Sigmoid colon (tissue), 4 donors: ENCODE results near the gene AP2A2.

Experiments
- EP300 ChIP-seq, 4 donors: sonication (generic); formaldehyde crosslinking; IDR thresholded peaks; one replicate each; pipeline ENCODE4 v1.6.1; 2017; ENCODE audit warnings: antibody characterized with exemption in 4 of 4
- TF ChIP-seq, protein P1 (sequence below), 4 experiments: fragments of 450-650 bp in 3 of 4; fragments of 200-600 bp in 1 of 4; IDR thresholded peaks; one replicate each; pipeline ENCODE4 v1.5.1; 2016 to 2019; ENCODE audit warnings: antibody characterized with exemption in 4 of 4, mild to moderate bottlenecking in 3 of 4, moderate library complexity in 2 of 4

DNA sequence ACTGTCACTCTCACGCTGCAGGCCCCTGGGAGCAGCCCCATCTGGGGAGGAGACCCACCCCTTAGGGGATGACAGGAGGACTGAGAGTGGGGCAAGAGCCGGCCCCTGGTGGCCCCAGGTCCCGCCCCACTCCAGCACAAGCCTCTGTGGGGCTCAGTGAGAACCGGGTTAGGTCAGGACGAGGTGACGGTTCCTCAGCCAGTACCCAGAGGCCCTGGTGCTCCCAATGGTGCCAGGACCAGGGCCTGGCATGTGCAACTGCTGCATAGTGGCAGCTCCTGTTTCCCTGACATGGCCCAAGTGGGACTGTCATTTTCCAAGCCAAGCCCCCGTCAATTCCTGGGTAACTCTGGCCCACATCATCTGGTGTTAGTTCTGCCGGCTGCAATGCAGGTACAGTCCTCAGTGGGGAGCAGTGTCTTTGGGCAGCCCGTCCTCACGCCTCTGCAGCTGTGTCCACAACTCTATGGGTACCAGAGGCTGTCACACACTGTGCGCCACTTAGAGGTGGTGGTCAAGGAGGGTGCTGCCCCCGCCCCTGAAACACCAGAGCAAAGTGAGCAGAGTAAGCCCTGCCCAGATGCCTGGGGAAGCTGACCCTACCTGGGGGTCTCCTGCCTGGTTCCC, 31.0 kb upstream of the AP2A2 start:
- TF ChIP-seq, protein P1, sequence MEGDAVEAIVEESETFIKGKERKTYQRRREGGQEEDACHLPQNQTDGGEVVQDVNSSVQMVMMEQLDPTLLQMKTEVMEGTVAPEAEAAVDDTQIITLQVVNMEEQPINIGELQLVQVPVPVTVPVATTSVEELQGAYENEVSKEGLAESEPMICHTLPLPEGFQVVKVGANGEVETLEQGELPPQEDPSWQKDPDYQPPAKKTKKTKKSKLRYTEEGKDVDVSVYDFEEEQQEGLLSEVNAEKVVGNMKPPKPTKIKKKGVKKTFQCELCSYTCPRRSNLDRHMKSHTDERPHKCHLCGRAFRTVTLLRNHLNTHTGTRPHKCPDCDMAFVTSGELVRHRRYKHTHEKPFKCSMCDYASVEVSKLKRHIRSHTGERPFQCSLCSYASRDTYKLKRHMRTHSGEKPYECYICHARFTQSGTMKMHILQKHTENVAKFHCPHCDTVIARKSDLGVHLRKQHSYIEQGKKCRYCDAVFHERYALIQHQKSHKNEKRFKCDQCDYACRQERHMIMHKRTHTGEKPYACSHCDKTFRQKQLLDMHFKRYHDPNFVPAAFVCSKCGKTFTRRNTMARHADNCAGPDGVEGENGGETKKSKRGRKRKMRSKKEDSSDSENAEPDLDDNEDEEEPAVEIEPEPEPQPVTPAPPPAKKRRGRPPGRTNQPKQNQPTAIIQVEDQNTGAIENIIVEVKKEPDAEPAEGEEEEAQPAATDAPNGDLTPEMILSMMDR (IDR thresholded peaks at IDR 0.05) = no peak
- TF ChIP-seq EP300 (IDR thresholded peaks at IDR 0.05) = no peak
